Spleen (tissue), 7 donors: ENCODE results near the gene METTL18.

ENCODE experiments used
- POLR2A ChIP-seq, 3 donors: fragments of 450-650 bp; IDR thresholded peaks; one replicate each; pipeline ENCODE4 v1.5.1; 2017; ENCODE audit warnings: antibody characterized with exemption in 3 of 3, mild to moderate bottlenecking in 1 of 3
- POLR2AphosphoS5 ChIP-seq, 3 donors: sonication (generic); formaldehyde crosslinking; IDR thresholded peaks; one replicate each; pipeline ENCODE4 v1.5.1; 2017; ENCODE audit warnings: antibody characterized with exemption in 3 of 3
- TF ChIP-seq, protein P1 (sequence below), 11 experiments: fragments of 200-600 bp in 7 of 11; fragments of 450-650 bp in 4 of 11; sonication (generic) in 4 of 11; IDR thresholded peaks in 8 of 11; conservative IDR thresholded peaks in 3 of 11; 1 replicate in 7 of 11; 2 replicates in 4 of 11; pipeline versions ENCODE4 v1.4.0 to v1.8.0; 2016 to 2021; ENCODE audit warnings: antibody characterized with exemption in 11 of 11, inconsistent platforms in 4 of 11, mild to moderate bottlenecking in 1 of 11
- donor health status: DM: no; HTN: no; CAD: no; lungs with moderate emphysema.
- donor health status: DM: no; HTN: no; CAD: no.
- donor health status: DM: no; HTN: no; CAD: no.

DNA sequence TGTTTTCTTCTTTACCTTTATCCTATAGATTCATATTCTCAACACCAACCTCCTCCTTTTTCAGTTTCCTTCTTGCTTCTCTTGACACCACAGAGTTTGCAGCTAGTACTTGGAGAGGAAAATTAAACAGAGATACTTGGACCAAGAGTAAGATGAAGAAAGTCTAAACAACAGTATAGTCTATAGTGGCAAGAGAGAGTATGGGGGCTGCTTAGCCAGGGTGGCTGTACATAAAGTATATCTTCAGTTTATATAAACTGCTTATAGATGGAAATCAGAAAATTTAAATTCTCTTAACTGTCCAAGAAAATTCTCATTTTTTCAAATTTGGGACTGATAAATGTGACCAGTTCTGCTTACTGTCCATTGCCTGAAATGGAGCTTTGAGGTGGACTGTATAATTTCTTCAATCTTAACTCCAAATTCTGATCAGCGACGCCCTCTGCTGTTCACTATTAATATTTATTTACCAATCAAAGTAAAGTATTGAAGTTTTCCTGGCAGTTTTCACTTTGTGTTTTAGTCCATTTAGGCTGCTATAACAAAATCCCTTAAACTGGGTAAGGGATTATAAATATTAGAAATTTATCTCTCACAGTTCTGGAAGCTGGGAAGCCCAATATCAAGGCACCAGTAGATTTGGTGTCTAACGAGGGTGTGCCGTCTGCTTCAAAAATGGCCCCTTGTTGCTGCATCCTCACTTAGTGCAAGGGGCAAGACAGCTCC lies 14.8 kb upstream of the METTL18 start:
- TF ChIP-seq, protein P1, sequence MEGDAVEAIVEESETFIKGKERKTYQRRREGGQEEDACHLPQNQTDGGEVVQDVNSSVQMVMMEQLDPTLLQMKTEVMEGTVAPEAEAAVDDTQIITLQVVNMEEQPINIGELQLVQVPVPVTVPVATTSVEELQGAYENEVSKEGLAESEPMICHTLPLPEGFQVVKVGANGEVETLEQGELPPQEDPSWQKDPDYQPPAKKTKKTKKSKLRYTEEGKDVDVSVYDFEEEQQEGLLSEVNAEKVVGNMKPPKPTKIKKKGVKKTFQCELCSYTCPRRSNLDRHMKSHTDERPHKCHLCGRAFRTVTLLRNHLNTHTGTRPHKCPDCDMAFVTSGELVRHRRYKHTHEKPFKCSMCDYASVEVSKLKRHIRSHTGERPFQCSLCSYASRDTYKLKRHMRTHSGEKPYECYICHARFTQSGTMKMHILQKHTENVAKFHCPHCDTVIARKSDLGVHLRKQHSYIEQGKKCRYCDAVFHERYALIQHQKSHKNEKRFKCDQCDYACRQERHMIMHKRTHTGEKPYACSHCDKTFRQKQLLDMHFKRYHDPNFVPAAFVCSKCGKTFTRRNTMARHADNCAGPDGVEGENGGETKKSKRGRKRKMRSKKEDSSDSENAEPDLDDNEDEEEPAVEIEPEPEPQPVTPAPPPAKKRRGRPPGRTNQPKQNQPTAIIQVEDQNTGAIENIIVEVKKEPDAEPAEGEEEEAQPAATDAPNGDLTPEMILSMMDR (IDR thresholded peaks at IDR 0.05 in 8 of 11, conservative IDR thresholded peaks at IDR 0.05 in 3 of 11), result peak in 10 of 11 experiments; percentile 27 to 60 (median 48)
- TF ChIP-seq POLR2A (IDR thresholded peaks at IDR 0.05) (no peak), POLR2AphosphoS5 (IDR thresholded peaks at IDR 0.05) (no peak)
